Stimulated activated CD4-positive, alpha-beta T cell treated with anti-CD3 and anti-CD28 coated beads, Interleukin-15, amount 100 ng/mL, for 48 hours (primary cell): ENCODE measurements around the gene LSM2.
"Not testable (repeated sequence)": the region's sequence is repeated elsewhere in the genome, so short reads cannot be mapped to it uniquely, and the experiment has no call there.

Experiments used
- DNase-seq, 2 donors: peaks; one replicate each; pipeline ENCODE4 v3.0.0-alpha.2; 2020; ENCODE audit warnings: low read depth in 2 of 2

LSM2 gene

DNA sequence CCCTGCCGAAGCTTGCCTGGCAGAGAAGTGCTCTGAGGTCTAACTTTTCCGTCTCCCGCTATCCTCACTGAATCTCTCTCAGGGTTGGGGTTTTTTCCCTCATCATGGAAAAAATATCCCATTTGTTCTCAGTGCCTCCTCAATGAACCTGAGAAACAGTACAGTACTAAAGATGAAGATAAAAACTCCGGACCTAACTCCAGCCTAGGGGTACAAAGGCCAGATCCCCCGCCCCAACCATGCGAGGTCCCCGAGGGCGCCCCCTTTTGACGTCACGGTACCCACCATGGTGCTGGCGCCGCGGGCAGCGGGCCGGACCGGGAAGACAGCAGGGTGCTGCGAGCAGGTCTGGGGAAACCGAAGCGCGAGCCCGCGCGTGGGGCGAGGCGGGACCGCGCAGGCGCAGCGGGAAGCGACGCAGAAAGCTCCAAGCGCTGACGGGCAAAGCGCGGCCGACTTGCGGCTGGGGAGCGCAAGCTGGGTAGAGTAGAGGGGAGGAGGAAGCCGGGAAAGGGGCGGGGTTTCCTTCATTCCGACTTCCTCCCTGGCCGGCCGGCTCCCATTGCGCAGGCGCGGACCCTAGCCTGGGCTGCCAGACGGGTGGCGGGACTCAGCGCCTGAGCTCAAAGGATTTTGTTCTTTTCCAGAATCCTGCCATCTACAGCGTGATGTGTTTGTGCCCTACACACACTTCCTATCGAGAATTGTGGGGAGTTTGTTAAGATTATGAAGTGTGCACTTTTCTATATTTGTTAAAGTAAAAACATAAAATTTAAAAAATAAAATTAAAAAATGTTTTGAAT lies at the start of gene LSM2:
TSS of gene LSM2 (minus strand) at position 497 of the 803 bp plus-strand sequence. CDS start at position 288, 209 bp downstream.
- peak; percentile 95 to 97 for DNase-seq

DNA sequence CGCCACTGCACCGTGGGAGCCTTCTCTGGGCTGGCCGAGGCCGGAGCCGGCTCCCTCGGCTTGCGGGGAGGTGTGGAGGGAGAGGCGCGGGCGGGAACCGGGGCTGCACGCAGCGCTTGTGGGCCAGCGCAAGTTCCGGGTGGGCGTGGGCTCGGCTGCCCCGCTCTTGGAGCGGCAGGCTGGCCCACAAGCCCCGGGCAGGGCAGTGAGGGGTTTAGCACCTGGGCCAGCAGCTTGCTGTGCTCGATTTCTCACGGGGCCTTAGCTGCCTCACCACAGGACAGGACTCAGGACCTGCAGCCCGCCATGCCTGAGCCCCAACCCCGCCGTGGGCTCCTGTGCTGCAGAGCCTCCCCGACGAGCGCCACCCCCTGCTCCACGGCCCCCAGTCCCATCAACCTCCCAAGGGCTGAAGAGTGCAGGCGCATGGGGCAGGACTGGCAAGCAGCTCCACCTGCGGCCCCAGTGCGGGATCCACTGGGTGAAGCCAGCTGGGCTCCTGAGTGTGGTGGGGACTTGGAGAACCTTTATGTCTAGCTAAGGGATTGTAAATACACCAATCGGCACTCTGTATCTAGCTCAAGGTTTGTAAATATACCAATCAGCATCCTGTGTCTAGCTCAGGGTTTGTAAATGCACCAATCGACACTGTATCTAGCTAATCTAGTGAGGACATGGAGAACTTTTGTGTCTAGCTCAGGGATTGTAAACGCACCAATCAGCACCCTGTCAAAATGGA lies 45.4 kb upstream of the LSM2 start:
- DNase-seq: not testable (repeated sequence)

DNA sequence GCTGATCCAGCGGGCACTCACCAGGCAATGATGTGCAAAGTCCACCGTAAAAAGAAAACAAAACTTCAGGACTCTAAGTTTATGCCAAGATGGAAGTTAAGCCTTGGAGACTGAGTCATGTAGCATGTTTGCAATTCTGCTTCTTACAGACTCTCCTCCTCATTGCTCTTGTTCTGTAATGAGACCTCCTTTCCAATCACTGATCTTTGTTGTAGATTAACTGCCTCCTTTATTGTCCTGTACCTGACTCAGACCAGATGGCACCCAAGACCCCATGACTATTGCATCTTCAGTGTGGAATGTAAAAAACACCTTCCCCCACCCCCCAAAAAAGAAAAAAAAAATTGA lies 44.7 kb upstream of the LSM2 start:
- DNase-seq: no peak

DNA sequence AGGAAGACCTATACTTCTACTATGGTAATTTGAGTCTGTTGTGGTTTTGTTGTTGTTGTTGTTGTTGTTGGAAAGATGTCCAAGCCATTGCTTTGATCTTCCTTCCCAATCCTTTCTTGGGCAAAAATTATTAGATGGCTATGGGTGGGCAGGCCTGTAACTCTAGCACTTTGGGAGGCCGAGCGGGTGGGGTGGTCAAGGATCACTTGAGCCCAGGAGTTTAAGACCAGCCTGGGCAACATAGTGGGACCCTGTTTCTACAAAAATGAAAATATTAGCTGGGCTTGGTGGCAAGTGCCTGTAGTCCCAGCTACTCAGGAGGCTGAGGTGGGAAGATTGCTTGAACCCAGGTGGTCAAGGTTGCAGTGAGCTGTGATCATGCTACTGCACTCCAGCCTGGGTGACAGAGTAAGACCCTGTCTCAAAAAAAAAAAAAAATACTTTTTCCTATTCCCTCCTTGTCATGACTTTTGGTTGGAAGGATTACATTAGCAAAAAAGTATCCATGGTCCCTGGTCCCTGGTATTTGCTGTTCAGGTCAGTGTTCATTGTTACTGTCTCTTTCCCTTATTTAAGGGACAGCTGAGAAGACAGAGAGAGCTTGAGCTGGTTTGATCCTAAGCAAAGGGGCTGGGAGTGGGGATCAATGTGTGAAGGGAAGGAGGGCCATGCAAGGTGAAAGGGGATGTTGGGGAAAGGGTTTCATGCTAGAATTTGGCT lies 44.2 kb upstream of the LSM2 start:
- DNase-seq: no peak

DNA sequence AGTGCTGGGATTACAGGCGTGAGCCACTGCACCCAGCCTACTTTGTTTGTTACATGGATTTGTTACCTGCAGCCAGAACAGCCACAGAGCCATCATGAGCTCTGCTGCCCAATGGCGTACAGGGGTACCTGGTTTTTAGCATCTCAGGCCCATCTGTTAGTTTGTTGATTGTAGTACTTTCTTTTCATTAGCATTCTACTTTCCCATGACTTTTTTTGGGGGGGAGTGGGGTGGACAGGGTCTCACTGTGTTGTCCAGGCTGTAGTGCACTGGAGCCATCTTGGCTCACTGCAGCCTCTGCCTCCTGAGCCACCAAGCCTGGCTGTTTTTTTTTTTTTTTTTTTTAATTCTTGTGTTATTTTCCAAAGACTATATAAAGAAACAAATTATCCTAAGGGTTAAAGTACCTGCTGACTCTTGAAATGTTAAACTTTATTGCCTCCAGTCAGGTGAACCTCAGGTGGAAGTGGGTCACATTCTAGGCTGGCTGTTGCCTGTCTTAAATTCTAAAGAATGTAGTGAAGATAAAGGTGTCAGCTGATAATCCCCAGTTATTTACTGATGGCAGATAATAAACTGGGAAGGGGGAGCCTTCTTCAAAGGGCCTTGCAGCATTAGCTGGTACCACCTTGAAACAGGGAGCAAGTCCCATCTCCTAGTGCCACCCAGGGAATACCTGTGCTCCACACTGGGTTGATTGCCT lies 40.7 kb upstream of the LSM2 start:
- DNase-seq: no peak

DNA sequence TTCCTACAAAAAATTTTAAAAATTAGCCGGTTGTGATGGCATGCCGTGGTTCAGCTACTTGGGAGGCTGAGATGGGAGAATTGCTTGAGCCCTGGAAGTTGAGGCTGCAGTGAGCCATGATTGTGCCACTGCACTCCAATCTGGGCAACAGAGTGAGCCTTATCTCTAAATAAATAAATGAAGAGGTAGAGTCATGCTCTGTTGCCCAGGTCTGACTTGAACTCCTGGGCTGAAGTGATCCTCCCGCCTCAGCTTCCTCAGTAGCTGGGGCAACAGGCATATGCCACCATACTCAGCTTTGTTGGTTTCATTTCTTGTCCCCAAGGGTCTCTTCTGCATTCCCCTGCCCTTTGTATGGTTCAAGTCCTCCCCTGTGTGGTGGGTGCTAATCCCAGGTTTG lies 37.7 kb upstream of the LSM2 start:
- DNase-seq: no peak

DNA sequence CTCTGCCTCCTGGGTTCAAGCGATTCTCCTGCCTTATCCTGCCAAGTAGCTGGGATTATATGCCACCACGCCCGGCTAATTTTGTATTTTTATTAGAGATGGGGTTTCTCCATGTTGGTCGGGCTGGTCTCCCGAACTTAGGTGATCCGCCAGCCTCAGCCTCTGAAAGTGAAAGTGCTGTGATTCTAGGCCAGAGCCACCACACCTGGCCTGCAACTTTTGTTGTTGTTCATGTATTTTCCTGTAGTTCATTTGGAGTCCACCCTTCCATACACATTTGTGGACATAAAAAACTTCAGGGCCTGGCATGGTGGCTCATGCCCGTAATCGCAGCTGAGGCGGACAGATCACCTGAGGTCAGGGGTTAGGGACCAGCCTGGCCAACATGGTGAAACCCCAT lies 35.3 kb upstream of the LSM2 start:
- no peak for DNase-seq

DNA sequence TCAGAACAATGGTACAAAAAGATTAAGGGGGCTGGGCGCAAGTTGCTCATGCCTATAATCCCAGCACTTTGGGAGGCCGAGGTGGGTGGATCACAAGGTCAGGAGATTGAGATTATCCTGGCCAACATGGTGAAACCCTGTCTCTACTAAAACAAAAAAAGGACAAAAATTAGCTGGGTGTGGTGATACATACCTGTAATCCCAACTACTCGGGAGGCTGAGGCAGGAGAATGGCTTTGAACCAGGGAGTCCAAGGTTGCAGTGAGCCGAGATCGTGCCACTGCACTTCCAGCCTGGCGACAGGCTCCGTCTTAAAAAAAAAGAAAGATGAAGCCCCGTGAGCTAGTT lies 33.0 kb upstream of the LSM2 start:
- not testable (repeated sequence) for DNase-seq

DNA sequence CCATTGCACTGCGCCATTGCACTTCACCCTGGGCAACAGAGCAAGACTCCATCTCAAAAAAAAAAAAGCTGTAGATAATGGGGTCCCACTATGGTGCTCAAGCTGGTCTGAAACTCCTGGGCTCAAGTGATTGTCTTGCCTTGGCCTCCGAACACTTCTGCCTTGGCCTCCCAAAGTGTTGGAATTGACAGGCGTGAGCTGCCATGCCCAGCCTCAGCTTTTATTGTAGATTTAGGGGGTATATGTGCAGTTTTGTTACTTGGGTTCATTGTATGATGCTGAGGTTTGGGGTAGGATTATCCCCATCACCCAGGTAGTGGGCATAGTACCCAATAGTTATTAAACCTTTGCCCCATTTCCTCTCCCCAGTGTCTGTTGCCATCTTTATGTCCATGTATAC lies 32.2 kb upstream of the LSM2 start:
- DNase-seq: no peak

DNA sequence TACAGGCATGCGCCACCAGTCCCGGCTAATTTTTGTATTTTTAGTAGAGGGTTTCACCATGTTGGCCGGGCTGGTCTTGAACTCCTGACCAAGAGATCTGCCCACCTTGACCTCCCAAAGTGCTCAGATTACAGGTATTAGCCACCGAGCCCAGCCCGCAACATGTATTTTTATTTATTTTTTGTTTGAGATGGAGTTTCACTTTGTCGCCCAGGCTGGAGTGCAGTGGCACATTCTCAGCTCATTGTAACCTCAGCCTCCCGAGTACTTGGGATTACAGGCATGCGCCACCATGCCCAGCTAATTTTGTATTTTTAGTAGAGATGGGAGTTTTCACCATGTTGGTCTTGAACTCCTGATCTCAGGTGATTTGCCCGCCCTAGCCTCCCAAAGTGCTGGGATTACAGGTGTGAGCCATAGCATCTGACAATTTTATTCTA lies 31.4 kb upstream of the LSM2 start:
- not testable (repeated sequence) for DNase-seq

DNA sequence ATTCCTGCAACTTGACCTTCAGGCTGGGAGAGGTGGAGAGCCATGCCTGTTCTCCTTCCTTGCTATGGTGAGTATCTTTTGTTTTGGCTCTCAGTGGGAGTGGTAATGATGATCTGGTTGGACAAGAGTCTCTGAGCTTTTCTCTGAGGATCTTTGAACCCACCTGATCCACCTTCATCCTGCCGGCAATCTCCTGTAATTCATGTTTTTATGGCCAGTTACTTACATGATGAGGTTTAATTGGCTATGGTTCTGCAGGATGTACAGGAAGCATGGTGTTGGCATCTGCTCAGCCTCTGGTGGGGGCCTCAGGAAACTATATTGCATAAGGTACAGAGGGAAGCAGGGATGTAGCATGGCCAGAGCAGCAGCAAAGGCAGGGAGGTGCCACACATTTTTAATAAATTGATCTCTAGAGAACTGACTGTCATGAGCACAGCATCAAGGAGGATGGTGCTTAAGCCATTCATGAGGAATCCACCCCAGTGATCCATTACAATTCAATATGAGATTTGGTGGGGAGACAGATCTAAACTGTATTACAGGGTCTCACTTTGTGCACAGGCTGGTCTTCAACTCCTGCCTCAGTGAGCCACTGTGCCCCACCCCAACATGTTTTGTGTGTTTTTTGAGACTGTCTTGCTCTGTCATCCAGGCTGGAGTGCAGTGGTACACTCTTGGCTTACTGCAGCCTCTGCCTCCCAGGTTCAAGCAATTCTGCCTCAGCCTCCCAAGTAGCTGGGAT lies 30.8 kb upstream of the LSM2 start:
- no peak for DNase-seq

DNA sequence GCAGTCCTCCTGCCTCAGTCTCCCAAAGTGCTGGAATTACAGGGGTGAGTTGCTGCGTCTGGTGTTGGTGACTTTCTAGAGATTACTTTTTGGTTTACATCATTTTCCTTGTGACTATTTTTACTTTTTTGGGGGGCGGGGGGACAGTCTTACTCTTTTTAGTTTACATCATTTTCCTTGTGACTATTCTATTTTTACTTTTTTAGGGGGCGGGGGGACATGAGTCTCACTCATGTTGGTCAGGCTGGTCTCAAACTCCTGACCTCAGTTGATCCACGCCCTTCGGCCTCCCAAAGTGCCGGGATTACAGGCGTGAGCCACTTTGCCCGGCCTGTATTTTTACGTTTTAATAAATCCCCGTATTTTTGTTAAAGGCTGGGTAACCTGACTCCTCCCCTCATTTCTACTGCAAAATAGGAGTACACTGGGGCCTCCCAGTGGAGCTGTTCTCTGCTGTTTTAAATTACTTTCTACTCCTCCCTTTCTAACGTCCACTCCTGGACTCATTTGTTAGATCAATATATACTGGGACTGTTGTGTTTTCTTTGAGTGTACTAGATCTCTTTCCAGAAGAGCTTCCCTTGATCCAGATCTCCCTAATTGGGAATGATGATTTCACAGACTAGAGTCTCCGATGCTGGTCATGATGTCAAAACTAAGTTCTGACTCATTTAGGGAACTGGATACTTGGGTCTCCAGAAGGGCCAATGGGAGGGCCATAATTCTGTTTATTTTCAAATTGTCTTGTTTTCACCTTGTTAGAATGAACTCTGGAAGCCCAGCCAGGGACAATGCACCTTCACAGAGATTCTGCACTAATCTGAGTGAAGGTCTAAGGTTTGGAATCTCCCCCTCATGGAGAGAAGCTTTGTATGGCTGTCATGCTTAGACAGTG lies 30.0 kb upstream of the LSM2 start:
- no peak for DNase-seq

DNA sequence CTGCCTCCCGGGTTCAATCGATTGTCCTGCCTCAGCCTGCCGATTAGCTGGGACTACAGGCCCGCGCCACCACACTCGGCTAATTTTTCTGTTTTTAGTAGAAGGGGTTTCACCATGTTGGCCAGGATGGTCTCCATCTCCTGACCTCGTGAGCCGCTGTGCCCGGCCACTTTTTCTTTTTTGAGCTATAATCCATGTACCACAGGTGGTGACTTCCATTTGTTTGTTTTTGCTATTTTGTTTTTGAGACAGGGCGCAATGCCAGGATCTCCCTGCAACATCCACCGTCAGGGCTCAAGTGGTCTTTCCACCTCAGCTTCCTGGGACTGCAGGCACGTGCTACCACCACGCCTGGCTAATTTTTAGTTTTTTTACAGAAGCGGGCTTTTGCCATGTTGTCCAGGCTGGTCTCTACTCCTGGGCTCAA lies 29.3 kb upstream of the LSM2 start:
- DNase-seq: no peak

DNA sequence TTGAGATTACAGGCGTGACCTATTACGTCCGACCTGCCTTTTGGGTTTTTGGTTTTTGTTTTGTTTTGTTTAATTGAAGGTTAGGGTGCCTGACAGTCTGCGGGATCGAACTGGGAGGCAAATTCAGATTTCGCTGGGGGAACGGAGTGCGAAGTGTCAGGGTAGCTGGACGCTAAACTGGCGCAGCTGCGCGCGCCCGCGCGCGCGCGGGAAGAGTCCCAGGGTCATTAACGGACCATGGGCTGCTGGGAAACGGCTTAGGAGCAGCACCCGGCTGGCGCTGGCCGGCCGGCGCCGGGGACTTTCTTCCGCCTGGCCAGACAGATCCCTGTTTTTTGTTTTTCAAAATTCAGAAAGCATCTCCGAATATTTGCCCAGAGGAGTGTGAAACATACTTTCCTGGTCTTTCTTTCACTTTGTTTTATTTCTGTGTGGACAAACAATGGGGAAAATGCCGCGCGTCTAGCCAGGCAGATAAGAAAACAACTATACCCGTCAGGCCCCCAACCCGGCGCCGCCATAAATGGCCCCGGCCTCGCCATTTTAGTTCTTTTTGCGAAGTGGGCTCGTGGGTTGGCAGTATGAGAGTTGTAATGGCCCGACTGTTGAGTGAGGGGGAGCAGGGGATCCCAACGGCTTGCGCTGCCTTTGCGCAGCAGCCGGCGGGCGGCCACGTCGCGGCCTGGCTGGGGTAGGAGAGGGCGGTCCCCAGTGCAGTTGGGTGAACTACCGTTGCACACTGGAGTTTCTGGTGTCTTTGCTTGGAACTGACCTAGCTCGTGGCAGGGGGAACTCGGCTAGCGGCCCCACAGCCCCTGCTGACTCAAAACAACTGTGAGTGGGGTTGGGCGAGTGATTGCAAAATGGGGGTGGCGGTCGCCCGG lies 27.8 kb upstream of the LSM2 start:
- peak; percentile 66 to 74 for DNase-seq

DNA sequence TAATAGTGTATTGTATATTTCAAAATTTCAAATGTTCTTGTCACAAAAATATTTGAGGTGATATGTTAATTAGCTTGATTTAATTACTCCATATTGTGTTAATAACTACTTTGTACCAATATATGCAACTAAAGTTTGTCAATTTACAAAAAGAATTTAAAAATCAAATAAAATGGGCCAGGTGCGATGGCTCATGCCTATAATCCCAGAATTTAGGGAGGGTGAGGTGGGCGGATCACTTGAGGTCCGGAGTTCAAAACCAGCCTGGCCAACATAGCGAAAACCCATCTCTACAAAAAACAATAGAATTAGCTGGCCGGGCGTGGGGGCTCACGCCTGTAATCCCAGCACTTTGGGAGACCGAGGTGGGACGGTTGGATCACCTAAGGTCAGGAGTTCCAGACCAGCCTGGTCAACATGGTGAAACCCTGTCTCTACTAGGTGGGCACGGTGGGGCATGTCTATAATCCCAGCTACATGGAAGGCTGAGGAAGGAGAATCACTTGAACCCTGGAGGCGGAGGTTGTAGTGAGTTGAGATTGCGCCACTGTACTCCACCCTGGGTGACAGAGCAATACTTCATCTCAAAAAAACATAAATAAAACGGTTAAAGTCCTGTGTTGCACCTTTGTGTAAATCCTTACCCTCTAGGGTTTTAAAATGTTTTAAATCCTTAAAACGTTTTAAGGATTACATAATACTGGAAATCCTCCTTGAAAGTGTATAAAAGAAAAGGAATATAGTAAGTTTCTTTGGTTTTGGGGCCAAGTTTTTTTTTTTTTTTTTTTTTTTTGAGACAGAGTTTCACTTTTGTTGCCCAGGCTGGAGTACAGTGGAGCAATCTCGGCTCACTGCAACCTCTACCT lies 24.8 kb upstream of the LSM2 start:
- no peak for DNase-seq

DNA sequence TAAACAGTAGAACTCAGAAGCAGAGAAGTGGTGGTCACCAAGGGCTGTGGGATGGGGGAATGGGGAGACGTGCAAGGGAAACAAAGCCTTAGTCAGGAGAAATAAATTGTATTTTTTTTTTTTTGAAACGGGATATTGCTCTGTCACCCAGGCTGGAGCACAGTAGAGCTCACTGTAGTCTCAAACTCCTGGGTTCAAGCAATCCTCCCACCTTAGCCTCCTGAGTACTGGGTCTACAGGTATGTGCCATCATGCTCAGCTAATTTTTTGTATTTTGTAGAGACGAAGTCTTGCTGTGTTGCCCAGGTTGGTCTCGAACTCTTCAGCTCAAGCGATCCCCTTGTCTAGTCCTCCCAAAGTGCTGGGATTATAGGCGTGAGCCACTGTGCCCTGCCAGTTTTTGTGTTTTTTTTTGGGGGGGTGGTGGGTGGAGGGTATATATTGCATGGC lies 24.1 kb upstream of the LSM2 start:
- DNase-seq: no peak

DNA sequence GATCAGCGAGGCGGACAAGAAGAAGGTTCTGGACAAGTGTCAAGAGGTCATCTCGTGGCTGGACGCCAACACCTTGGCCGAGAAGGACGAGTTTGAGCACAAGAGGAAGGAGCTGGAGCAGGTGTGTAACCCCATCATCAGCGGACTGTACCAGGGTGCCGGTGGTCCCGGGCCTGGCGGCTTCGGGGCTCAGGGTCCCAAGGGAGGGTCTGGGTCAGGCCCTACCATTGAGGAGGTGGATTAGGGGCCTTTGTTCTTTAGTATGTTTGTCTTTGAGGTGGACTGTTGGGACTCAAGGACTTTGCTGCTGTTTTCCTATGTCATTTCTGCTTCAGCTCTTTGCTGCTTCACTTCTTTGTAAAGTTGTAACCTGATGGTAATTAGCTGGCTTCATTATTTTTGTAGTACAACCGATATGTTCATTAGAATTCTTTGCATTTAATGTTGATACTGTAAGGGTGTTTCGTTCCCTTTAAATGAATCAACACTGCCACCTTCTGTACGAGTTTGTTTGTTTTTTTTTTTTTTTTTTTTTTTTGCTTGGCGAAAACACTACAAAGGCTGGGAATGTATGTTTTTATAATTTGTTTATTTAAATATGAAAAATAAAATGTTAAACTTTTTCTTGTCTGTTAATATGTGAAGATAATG lies 23.0 kb upstream of the LSM2 start:
- DNase-seq: no peak
